WTC11 (cell line): ENCODE data around the gene TMEM223. TPM values are rescaled to one million over a fixed set of nuclear protein-coding genes. Genes with fewer than 3 reads are reported as not detected.

ENCODE experiments used
- ATAC-seq: fragments of 200-7000 bp; cut with Tn5 transposase; 2 replicates; pipeline ENCODE4 v1.10.0; 2021; ENCODE audit warnings: mild to moderate bottlenecking, moderate library complexity
- CTCF ChIA-PET: fragments of 300-600 bp; sonication (Branson Sonifier 250); formaldehyde crosslinking; loops from one replicate; lab custom pipeline; 2021; ENCODE audit warnings: antibody characterized with exemption; lab: Charles Lee
- POLR2A ChIA-PET: fragments of 350-600 bp; sonication (Branson Sonifier 250); formaldehyde crosslinking; loops from one replicate; lab custom pipeline; 2021; ENCODE audit warnings: antibody characterized with exemption; lab: Charles Lee
- DNase-seq: peaks from one replicate; pipeline ENCODE4 v3.0.0; 2021; ENCODE audit warnings: low spot score
- H3K27ac Mint-ChIP-seq: 2 replicates; pipeline ENCODE4 v1.8.0; 2021; ENCODE audit warnings: mixed read lengths
- H3K27me3 Mint-ChIP-seq: 2 replicates; pipeline ENCODE4 v1.8.0; 2021; ENCODE audit warnings: low read depth, mild to moderate bottlenecking, moderate library complexity, mixed read lengths
- H3K36me3 Mint-ChIP-seq: 2 replicates; pipeline ENCODE4 v1.8.0; 2021; ENCODE audit warnings: mixed read lengths
- H3K4me1 Mint-ChIP-seq: 2 replicates; pipeline ENCODE4 v1.8.0; 2022; ENCODE audit warnings: mixed read lengths
- H3K4me3 Mint-ChIP-seq: 2 replicates; pipeline ENCODE4 v1.8.0; 2021; ENCODE audit warnings: mild to moderate bottlenecking, moderate library complexity, mixed read lengths
- H3K9me3 Mint-ChIP-seq: 2 replicates; pipeline ENCODE4 v1.8.0; 2021; ENCODE audit warnings: mixed read lengths
- CBFB ChIP-seq: sonication (generic); formaldehyde crosslinking; IDR thresholded peaks from 2 replicates; pipeline ENCODE4 v1.8.1; 2022; ENCODE audit warnings: mild to moderate bottlenecking, low read depth, missing genetic modification reagents
- E2F5 ChIP-seq: sonication (generic); formaldehyde crosslinking; IDR thresholded peaks from 2 replicates; pipeline ENCODE4 v1.8.1; 2022; ENCODE audit warnings: mild to moderate bottlenecking, moderate library complexity, missing genetic modification reagents
- EMX1 ChIP-seq: fragments of 250-450 bp; sonication (Bioruptor Pico); IDR thresholded peaks from 2 replicates; pipeline ENCODE4 v1.8.0; 2021; ENCODE audit warnings: mild to moderate bottlenecking
- GRHL2 ChIP-seq: fragments of 250-450 bp; sonication (Bioruptor Pico); IDR thresholded peaks from 2 replicates; pipeline ENCODE4 v1.8.0; 2022; ENCODE audit warnings: mild to moderate bottlenecking, moderate library complexity; ENCODE audit not compliant: insufficient replicate concordance, severe bottlenecking
- NFATC4 ChIP-seq: fragments of 250-450 bp; sonication (Bioruptor Pico); IDR thresholded peaks from 2 replicates; pipeline ENCODE4 v1.9.0; 2021; ENCODE audit warnings: mild to moderate bottlenecking
- OVOL2 ChIP-seq: fragments of 250-450 bp; sonication (Bioruptor Pico); IDR thresholded peaks from 2 replicates; pipeline ENCODE4 v1.9.0; 2021; ENCODE audit warnings: mild to moderate bottlenecking, borderline replicate concordance
- PRDM15 ChIP-seq: sonication (generic); formaldehyde crosslinking; IDR thresholded peaks from 2 replicates; pipeline ENCODE4 v1.8.0; 2022; ENCODE audit warnings: missing genetic modification reagents
- RELA ChIP-seq: sonication (generic); formaldehyde crosslinking; IDR thresholded peaks from 2 replicates; pipeline ENCODE4 v1.8.1; 2022; ENCODE audit warnings: missing genetic modification reagents, mild to moderate bottlenecking, borderline replicate concordance
- SMAD3 ChIP-seq: sonication (generic); formaldehyde crosslinking; IDR thresholded peaks from 2 replicates; pipeline ENCODE4 v1.8.0; 2022; ENCODE audit warnings: missing genetic modification reagents, mild to moderate bottlenecking, borderline replicate concordance
- SP1 ChIP-seq: sonication (generic); formaldehyde crosslinking; conservative IDR thresholded peaks from 2 replicates; pipeline ENCODE4 v1.8.1; 2022; ENCODE audit warnings: missing genetic modification reagents
- ZBTB21 ChIP-seq: sonication (generic); formaldehyde crosslinking; IDR thresholded peaks from 2 replicates; pipeline ENCODE4 v1.8.1; 2023; ENCODE audit warnings: mild to moderate bottlenecking, missing genetic modification reagents, borderline replicate concordance
- ZMAT4 ChIP-seq: fragments of 250-450 bp; sonication (Bioruptor Pico); IDR thresholded peaks from 2 replicates; pipeline ENCODE4 v1.9.0; 2021; ENCODE audit warnings: mild to moderate bottlenecking
- ZNF263 ChIP-seq: sonication (generic); formaldehyde crosslinking; IDR thresholded peaks from 2 replicates; pipeline ENCODE4 v1.8.1; 2022; ENCODE audit warnings: low read depth, mild to moderate bottlenecking, moderate library complexity, missing genetic modification reagents
- ZNF281 ChIP-seq: sonication (generic); formaldehyde crosslinking; IDR thresholded peaks from 2 replicates; pipeline ENCODE4 v1.8.0; 2023; ENCODE audit warnings: mild to moderate bottlenecking, missing genetic modification reagents
- total RNA-seq: library from RNA; stranded (reverse); gene quantifications from 3 replicates; pipeline ENCODE4 v1.2.3, GENCODE V29; 2021
- TF ChIP-seq, protein P1 (sequence below): fragments of 200-600 bp; IDR thresholded peaks from 2 replicates; pipeline ENCODE4 v1.8.0; 2022; ENCODE audit warnings: antibody characterized with exemption
- TF ChIP-seq, protein P2 (sequence below): sonication (generic); formaldehyde crosslinking; IDR thresholded peaks from 2 replicates; pipeline ENCODE4 v1.8.0; 2022; ENCODE audit warnings: mild to moderate bottlenecking, missing genetic modification reagents
- TF ChIP-seq, protein P3 (sequence below): fragments of 250-450 bp; sonication (Bioruptor Pico); IDR thresholded peaks from 2 replicates; pipeline ENCODE4 v1.9.0; 2021; ENCODE audit warnings: mild to moderate bottlenecking

The TMEM223 gene
- total RNA-seq, 1 experiment from 2014 or later, result 26.4 TPM

DNA sequence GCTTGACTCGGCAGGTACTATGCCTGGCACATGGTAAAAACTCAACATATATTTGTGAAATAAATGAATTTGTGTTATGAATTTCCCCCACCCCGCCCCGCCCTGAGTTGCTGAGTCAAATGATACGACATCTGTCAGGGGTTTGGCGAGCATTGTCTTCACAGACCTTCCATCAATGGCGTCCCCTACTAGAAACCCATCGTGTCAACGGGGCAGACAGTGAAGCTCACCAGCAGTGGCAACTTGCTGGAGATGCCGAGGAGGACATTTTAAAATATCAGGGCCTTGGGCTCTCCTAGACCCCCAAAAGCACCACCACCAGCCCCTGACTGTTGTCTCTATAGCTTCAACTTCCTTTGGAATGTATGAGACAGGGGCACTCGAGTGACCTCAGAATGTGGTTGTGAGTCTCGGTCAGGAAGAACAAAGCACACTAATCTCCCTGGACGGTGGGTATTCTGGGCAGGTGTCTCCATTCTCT is 14.2 kb upstream of the TMEM223 start:
- ATAC-seq (no peak; the same call in 1 of the 2 replicates), DNase-seq (no peak)
- ChIA-PET CTCF (interaction anchor here (0.6 to 2.3 kb wide), 9 partner anchors 19 to 413 kb away, joined by 3 to 23 read pairs (median 4); partner anchors contain the start of genes SLC3A2, STX5, TAF6L and TMEM179B), POLR2A (interaction anchor here (0.5 to 2.3 kb wide), 13 partner anchors 10 to 1620 kb away, joined by 3 to 15 read pairs (median 4); partner anchors contain the start of genes C11orf98, CSKMT, STX5 and TEX54)
- H3K4me1 Mint-ChIP-seq, result peaks cover 22% of the 10 kb centered on the region
- H3K4me3 Mint-ChIP-seq, result peak overlapping the region; percentile 98
- H3K27me3 Mint-ChIP-seq, result no peaks in the 10 kb centered on the region
- H3K36me3 Mint-ChIP-seq, result peaks cover 21% of the 10 kb centered on the region
- TF ChIP-seq, protein P1, sequence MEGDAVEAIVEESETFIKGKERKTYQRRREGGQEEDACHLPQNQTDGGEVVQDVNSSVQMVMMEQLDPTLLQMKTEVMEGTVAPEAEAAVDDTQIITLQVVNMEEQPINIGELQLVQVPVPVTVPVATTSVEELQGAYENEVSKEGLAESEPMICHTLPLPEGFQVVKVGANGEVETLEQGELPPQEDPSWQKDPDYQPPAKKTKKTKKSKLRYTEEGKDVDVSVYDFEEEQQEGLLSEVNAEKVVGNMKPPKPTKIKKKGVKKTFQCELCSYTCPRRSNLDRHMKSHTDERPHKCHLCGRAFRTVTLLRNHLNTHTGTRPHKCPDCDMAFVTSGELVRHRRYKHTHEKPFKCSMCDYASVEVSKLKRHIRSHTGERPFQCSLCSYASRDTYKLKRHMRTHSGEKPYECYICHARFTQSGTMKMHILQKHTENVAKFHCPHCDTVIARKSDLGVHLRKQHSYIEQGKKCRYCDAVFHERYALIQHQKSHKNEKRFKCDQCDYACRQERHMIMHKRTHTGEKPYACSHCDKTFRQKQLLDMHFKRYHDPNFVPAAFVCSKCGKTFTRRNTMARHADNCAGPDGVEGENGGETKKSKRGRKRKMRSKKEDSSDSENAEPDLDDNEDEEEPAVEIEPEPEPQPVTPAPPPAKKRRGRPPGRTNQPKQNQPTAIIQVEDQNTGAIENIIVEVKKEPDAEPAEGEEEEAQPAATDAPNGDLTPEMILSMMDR, result no peak
- TF ChIP-seq ZBTB21 (CRISPR knock-in tag), result no peak
- TF ChIP-seq GRHL2 (CRISPR knock-in tag), result no peak
- no peak for TF ChIP-seq CBFB
- no peak for TF ChIP-seq E2F5
- TF ChIP-seq ZMAT4 (CRISPR knock-in tag), result no peak
- TF ChIP-seq, protein P2, sequence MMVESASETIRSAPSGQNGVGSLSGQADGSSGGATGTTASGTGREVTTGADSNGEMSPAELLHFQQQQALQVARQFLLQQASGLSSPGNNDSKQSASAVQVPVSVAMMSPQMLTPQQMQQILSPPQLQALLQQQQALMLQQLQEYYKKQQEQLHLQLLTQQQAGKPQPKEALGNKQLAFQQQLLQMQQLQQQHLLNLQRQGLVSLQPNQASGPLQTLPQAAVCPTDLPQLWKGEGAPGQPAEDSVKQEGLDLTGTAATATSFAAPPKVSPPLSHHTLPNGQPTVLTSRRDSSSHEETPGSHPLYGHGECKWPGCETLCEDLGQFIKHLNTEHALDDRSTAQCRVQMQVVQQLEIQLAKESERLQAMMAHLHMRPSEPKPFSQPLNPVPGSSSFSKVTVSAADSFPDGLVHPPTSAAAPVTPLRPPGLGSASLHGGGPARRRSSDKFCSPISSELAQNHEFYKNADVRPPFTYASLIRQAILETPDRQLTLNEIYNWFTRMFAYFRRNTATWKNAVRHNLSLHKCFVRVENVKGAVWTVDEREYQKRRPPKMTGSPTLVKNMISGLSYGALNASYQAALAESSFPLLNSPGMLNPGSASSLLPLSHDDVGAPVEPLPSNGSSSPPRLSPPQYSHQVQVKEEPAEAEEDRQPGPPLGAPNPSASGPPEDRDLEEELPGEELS, result no peak
- TF ChIP-seq ZNF281 (CRISPR knock-in tag), result no peak
- no peak for TF ChIP-seq SP1
- TF ChIP-seq PRDM15 (CRISPR knock-in tag), result no peak
- TF ChIP-seq NFATC4, result no peak
- TF ChIP-seq OVOL2 (CRISPR knock-in tag), result no peak
- TF ChIP-seq RELA (CRISPR knock-in tag), result no peak
- TF ChIP-seq SMAD3, result no peak
- TF ChIP-seq, protein P3, sequence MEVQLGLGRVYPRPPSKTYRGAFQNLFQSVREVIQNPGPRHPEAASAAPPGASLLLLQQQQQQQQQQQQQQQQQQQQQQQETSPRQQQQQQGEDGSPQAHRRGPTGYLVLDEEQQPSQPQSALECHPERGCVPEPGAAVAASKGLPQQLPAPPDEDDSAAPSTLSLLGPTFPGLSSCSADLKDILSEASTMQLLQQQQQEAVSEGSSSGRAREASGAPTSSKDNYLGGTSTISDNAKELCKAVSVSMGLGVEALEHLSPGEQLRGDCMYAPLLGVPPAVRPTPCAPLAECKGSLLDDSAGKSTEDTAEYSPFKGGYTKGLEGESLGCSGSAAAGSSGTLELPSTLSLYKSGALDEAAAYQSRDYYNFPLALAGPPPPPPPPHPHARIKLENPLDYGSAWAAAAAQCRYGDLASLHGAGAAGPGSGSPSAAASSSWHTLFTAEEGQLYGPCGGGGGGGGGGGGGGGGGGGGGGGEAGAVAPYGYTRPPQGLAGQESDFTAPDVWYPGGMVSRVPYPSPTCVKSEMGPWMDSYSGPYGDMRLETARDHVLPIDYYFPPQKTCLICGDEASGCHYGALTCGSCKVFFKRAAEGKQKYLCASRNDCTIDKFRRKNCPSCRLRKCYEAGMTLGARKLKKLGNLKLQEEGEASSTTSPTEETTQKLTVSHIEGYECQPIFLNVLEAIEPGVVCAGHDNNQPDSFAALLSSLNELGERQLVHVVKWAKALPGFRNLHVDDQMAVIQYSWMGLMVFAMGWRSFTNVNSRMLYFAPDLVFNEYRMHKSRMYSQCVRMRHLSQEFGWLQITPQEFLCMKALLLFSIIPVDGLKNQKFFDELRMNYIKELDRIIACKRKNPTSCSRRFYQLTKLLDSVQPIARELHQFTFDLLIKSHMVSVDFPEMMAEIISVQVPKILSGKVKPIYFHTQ (CRISPR knock-in tag), result no peak
- no peak for TF ChIP-seq EMX1 (CRISPR knock-in tag)
- no peak for TF ChIP-seq ZNF263
- H3K9me3 Mint-ChIP-seq, result no peaks in the 10 kb centered on the region
- H3K27ac Mint-ChIP-seq, result peak overlapping the region; percentile 96
